GM18505 (cell line): Measurements from ENCODE around the gene ATP8A2.

ENCODE experiments used
- ATAC-seq: cut with Tn5 transposase; IDR thresholded peaks from one replicate; pipeline ENCODE4 v1.9.1; 2021; ENCODE audit not compliant: unreplicated experiment
- POLR2A ChIP-seq: IDR thresholded peaks from 4 replicates; pipeline ENCODE4 v1.6.1; 2011; ENCODE audit warnings: borderline replicate concordance; ENCODE audit not compliant: insufficient read depth, insufficient read length; ENCODE audit errors: extremely low read depth

The ATP8A2 gene

DNA sequence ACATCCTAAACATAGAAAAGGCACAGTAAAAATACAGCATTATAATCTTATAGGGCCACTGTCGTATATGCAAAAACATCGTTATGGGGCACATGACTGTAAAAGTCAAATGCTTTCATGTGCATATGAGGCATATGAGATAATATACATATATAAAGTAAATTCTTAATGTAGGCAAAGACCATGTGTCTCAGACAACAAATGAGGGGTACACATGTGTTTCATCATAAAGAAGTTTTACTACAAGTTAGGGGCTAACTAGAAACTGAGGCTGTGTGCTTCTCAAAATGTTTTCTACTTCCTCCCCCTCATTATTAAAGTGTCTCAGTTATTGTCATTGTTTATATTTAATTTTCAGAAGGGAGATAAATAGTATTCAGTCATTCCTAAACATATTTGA, 370.4 kb downstream of the ATP8A2 start:
- no peak for TF ChIP-seq POLR2A
- no peak for ATAC-seq

DNA sequence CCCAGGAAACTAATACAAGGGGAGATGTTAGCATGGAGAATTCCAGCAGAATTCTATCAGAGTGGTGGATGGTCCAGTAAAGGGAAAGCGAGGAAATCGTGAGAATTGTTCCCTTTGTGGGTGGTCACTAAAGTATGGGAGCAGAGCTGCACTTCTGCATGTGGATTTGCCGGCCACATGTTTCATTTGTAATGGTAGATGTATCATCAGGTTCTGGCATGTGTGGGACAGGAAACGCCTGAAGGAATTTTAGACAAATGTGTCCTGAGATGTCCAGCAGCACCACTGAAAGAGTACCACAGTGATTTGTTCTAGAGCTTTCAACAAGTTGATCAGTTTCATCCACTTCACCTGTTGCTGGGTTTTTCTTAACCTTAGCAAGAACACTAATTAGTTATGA, 371.6 kb downstream of the ATP8A2 start:
- TF ChIP-seq POLR2A = no peak
- no peak for ATAC-seq

DNA sequence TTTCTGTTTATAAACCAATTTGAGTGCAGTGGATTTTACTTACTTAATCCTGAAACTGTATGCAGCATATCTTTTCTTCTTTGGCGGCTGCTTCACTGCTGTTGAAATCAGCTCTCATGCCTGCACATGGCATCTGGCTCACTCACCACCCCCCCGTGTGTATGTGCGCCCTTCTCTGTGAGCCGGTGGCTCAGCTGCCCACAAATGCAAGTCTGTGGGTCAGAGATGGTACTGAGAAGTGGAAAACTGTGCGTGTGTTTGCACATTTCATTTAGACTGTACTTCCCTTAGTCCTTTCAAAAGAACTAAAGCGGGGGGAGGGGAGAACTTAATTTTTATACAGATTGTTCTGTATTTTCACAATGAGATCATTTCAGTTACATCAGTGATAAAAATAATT, 372.4 kb downstream of the ATP8A2 start:
- no peak for ATAC-seq
- TF ChIP-seq POLR2A = no peak

DNA sequence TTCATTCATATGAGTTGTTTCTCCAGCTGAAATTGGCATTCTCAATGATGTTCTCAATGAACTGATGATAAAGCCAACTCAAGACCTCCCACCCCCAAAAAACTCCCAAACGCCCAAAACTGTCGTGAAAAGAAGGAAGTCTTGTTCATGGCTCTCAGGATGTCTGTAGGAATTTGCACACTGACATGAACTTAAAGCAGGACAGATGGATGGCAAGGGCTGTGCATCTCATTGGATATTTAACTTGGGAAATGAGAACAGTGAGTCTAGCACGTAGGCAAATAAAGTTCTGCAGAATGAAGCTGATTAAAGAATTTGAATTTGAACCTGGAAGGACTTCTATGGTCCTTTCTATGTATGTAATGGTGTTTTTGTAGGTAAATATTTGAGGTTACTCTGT, 374.4 kb downstream of the ATP8A2 start:
- no peak for TF ChIP-seq POLR2A
- no peak for ATAC-seq

DNA sequence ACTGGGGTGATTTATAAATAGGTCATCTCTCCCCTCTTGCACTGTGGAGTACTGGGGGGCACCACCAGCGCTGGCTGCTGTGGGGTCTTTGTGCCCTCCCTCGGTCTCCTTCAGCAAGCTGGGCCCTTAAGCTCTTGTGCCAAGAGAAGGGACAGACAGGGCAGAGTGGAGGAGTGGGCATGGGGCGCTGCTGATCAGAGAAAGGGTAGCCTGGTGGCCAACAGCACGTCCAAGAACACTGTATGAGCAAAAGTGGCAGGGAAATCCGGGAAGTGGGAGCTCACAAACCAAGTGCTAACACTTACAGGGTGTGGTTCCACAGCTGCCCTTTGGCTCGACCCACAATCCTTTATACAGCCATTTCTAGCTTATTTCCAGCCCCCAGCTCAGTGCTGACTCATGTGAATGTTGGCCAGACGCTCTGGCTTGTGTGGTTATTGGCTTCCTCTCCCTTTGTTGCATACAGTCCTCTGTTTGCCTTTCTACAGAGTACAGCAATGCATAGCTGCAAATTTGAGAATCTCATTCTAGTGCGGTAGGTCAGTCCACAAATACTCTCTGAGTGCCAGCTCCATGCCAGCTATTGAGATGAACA, 381.3 kb downstream of the ATP8A2 start:
- TF ChIP-seq POLR2A = no peak
- no peak for ATAC-seq

DNA sequence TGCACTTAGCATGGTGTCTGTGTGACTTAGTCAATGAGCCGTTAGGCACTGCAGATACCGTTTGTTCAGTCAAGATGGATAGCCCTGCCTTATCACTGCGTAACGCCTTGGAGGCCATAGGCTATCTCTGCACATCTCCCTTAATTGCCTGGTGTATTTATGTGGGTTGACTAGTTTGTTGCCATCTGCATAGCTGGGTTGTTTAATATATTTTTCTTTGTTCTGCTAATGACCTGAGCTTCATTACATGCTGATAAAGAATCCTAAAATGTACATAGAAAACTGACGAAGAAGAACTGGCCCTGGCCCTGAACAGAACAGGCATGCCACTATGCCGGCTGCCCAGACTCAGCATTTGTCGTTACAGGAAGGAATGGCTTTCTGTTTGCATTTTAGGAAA, 382.2 kb downstream of the ATP8A2 start:
- ATAC-seq = no peak

DNA sequence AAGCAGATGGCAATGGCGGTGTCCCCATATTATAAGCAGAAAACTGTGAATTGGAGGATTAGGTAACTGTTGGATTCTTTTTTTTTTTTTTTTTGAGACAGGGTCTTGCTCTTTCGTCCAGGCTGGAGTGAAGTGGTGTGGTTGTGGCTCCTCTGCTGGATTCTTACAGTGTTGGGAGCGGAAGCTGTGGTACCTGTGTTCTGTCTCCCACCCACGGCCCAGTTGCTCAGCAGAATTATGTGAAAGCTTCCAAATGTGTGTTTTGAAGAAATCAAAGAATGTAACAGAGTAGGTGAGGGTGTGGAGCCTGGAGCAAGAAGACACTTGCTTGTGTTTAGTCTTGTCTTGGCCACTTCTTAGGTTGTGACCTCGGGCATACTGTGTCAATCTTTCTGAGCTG, 384.5 kb downstream of the ATP8A2 start:
- no peak for TF ChIP-seq POLR2A
- no peak for ATAC-seq

More for the DNA sequence above, 382.2 kb downstream of the ATP8A2 start:
- no peak for TF ChIP-seq POLR2A

DNA sequence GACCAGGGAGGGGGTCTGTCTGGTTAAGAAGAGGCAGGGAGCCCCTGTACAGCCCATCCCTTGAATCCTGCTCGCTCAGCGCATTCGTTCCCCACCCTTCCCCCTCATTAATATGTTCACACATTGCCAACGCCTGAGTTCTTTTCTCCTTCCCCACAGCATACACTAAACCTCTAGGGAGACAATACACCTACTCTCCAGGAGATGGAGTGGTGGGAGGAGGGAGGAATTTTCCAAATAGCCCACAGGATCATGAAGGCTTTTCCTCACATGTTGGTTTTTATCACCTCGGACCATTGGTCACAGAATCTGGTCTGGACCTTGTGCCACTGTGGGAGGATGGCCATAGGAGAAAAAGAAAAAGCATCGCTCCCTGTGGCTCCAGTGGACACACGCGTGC, 385.1 kb downstream of the ATP8A2 start:
- no peak for ATAC-seq
- TF ChIP-seq POLR2A = no peak

DNA sequence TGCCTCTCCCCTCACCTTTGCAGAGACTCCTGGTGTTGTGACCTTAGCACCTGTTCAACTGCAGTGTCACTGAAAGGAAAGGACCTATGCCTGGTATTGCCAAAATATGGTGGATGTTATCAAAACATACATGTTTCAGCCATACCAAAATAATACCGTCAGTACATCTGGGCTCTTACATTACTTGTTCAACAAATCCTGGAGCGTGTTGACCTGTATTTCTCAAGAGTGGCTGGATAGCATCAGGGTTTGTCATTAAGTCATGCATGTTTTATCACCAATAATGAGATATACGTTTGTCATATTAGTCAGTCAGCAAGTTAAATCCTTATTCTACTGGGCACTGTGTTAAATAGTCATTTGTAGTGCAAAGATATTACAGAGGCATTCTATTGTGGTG, 389.3 kb downstream of the ATP8A2 start:
- no peak for TF ChIP-seq POLR2A
- no peak for ATAC-seq

DNA sequence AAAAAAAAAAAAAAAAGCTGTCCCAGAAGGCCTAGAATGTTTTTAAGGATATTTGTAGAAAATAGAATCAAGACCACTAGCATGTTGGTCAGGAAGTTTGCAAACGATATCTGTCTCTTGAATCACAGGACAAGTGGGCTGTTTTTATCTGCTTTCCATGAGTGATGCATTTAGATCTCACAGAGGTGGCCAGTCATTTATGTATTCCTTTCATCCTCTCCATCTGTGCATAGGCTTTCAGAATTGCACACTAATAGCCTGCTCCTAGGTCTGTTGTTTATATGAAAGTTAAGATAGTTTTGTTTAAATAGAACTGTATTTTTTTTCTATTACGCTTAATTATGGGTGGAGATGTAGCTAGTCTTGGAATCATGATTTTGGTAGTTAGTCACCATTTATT, 390.5 kb downstream of the ATP8A2 start:
- ATAC-seq = no peak
- TF ChIP-seq POLR2A = no peak

DNA sequence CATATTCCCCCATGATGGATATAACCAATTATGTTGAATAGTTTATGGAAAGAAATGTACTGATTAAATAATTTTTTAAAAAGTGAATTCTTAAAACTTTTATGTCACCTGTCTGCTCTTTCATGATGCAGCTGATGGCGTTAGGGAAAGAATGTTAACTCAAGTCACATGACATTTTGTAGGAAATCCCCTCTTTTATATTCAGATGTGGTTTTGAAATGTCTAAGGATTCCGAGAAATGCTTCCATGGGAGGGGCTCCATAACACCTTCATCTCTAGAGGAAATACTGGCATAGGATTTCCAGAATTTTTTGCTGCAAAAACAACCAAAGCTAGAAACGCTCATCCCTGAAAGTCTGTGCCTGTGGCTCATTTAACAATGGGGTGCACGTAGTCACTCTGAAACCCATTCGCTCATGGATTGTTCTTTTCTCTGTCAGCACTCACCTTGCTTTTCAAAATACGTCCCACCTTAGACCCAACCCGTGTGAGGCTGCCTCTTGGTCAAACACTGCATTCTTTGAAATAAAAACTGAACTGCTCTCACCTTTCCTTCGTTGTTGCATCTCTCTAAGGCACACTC, 391.1 kb downstream of the ATP8A2 start:
- no peak for ATAC-seq

DNA sequence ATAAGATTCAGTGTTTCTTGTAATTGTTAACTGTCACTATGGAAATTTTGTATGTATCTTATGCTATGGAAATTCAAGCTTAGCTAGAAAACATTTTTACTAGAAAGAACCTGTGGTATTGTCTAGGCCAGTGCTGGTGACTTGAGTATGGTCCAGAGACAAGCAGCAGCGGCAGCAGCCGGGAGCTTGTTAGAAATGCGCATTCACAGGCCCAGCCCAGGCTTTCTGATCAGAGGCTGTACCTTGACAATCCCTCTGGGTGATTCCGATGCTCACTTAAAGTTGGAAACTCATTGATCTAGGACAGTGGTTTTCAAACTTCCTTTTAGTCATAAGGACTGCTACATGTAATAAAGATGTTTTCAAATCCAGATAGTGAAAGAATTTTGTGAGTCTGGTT, 392.6 kb downstream of the ATP8A2 start:
- ATAC-seq = no peak
- no peak for TF ChIP-seq POLR2A

More for the DNA sequence above, 391.1 kb downstream of the ATP8A2 start:
- no peak for TF ChIP-seq POLR2A

DNA sequence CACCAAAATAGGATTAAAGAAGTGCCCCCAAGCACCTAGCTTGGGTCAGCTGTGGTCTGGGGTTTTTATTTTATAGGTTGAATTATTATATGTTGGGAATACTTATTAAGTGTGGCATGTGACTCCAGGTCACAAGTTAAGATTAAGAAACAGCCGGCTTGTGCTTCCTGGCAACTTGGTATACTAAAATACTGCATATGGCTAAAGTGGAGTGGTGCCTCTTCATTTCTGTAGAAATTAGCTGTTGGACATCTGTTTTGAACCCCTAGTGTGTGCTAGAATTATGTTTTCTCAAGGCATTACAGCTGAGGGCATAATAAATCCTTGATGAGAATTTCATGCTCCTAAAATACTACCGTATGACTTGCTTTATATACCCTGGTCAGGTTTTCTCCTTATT, 393.5 kb downstream of the ATP8A2 start:
- no peak for ATAC-seq
- TF ChIP-seq POLR2A = no peak

DNA sequence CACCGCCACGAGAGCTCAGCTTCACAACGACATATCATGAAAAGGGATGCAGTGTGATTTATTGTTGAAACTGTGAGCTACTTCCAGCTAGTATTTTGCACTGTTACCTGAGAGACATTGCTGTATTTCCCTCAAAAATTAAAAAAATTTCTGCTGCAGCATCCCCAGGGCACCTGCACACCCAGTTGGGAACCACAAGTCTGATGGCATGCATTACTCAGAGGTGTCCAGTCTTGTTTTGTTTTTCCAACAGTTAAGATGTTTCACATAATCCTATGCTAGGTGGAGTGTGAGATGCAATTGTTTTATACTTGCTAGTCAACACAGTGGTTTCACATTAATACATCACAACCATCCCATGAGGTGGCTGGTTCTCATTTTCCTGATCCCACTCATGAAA, 394.8 kb downstream of the ATP8A2 start:
- TF ChIP-seq POLR2A = no peak
- no peak for ATAC-seq

DNA sequence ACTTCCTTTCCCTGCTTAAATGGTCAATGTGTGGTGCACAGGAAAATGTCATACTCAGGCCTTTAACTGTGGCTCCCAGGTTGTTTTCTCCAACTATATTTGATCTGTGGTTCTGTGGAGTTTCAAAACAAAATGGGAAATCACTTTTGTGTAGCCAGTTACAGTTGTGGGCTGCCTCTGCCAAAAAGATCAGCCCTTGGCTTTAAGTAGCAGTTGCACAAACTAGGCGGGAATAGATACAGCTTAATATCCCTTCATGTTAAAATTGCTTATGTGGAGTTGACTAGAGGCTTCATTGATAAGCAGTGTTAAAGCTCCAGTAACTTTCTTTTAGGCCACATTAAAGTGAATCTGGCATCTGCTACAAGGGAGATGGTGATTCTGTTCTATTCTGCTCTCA, 395.2 kb downstream of the ATP8A2 start:
- no peak for TF ChIP-seq POLR2A
- no peak for ATAC-seq
